H1 (cell line): ENCODE measurements around the gene CIT. TPM values are rescaled to one million over a fixed set of nuclear protein-coding genes. Genes with fewer than 3 reads are reported as not detected.
A peak's percentile ranks its signal among the peaks of the same experiment; 100 is the strongest.

ENCODE experiments used
- CTCF ChIA-PET: fragments of 300-600 bp; sonication (Branson Sonifier 250); formaldehyde crosslinking; loops from one replicate; lab custom pipeline; 2021; ENCODE audit not compliant: partially characterized antibody; lab: Charles Lee
- POLR2A ChIA-PET: fragments of 300-600 bp; sonication (Branson Sonifier 250); formaldehyde crosslinking; loops from one replicate; lab custom pipeline; 2021; ENCODE audit warnings: inconsistent platforms; ENCODE audit not compliant: partially characterized antibody; lab: Charles Lee
- DNase-seq, 2 experiments: peaks; one replicate each; pipeline versions ENCODE4 v3.0.0 to v3.0.0-alpha.2; 2010 to 2022; ENCODE audit warnings: low spot score in 2 of 2, low read depth in 1 of 2, mixed read lengths in 1 of 2
- FAIRE-seq: peaks from 2 replicates; lab custom pipeline; 2011; peaks lifted over from hg19 to GRCh38; lab: Jason Lieb, UNC
- H2AFZ ChIP-seq: 2 replicates; pipeline ENCODE4 v1.8.1; 2012; ENCODE audit warnings: low read length, inconsistent platforms
- H2AK5ac ChIP-seq: 2 replicates; pipeline ENCODE4 v1.6.1; 2013; ENCODE audit warnings: low read depth, low read length
- H2BK120ac ChIP-seq: replicated peaks from 2 replicates; pipeline ENCODE3; 2013; ENCODE audit warnings: low read depth, low read length, inconsistent platforms
- H2BK12ac ChIP-seq: 2 replicates; pipeline ENCODE4 v1.6.1; 2013; ENCODE audit warnings: low read depth, low read length
- H2BK15ac ChIP-seq: 2 replicates; pipeline ENCODE4 v1.6.1; 2013; ENCODE audit warnings: low read length
- H2BK20ac ChIP-seq: 2 replicates; pipeline ENCODE4 v1.6.1; 2013; ENCODE audit warnings: low read length
- H2BK5ac ChIP-seq: 2 replicates; pipeline ENCODE4 v1.6.1; 2013; ENCODE audit warnings: low read depth, low read length
- H3K14ac ChIP-seq: 2 replicates; pipeline ENCODE4 v1.6.1; 2013; ENCODE audit warnings: inconsistent platforms; ENCODE audit not compliant: insufficient read length
- H3K18ac ChIP-seq: 2 replicates; pipeline ENCODE4 v1.6.1; 2013; ENCODE audit warnings: low read length; ENCODE audit errors: extremely low read depth
- H3K23ac ChIP-seq: 2 replicates; pipeline ENCODE4 v1.6.1; 2013; ENCODE audit warnings: inconsistent platforms; ENCODE audit not compliant: insufficient read length
- H3K23me2 ChIP-seq: 2 replicates; pipeline ENCODE4 v1.6.1; 2013; ENCODE audit warnings: low read depth, low read length
- H3K27ac ChIP-seq: 2 replicates; pipeline ENCODE4 v1.6.1; 2011; ENCODE audit warnings: low read depth, low read length, inconsistent platforms
- H3K27me3 ChIP-seq, 4 experiments: replicated peaks in 1 of 4; 1 replicate in 1 of 4; 2 replicates in 3 of 4; pipeline versions ENCODE4 v1.6.1 to v1.8.1; 2011 to 2013; ENCODE audit warnings: low read length in 3 of 4, mild to moderate bottlenecking in 3 of 4, inconsistent platforms in 2 of 4, mixed read lengths in 2 of 4, moderate library complexity in 1 of 4; ENCODE audit not compliant: control insufficient read depth in 3 of 4, insufficient read depth in 3 of 4; ENCODE audit errors: extremely low read depth in 1 of 4
- H3K36me3 ChIP-seq, 4 experiments: 2 replicates each; pipeline versions ENCODE4 v1.6.1 to v1.8.1; 2011 to 2013; ENCODE audit warnings: mild to moderate bottlenecking in 4 of 4, low read length in 3 of 4, moderate library complexity in 2 of 4, control low read depth in 1 of 4, inconsistent platforms in 1 of 4; ENCODE audit not compliant: insufficient read depth in 4 of 4, control insufficient read depth in 2 of 4
- H3K4ac ChIP-seq: replicated peaks from 2 replicates; pipeline ENCODE3; 2013; ENCODE audit warnings: low read length, low read depth, mixed read lengths, inconsistent platforms; ENCODE audit not compliant: insufficient read length
- H3K4me1 ChIP-seq, 4 experiments: replicated peaks in 1 of 4; 1 replicate in 1 of 4; 2 replicates in 3 of 4; pipeline versions ENCODE4 v1.6.1 to v1.8.1; 2011 to 2013; ENCODE audit warnings: low read length in 3 of 4, inconsistent platforms in 2 of 4, mixed read lengths in 1 of 4; ENCODE audit not compliant: insufficient read depth in 4 of 4, control insufficient read depth in 3 of 4
- H3K4me2 ChIP-seq, 2 experiments: 2 replicates each; pipeline versions ENCODE4 v1.6.1 to v1.8.1; 2011 to 2013; ENCODE audit warnings: low read depth in 2 of 2, low read length in 2 of 2, control low read depth in 1 of 2, inconsistent platforms in 1 of 2, mild to moderate bottlenecking in 1 of 2; ENCODE audit not compliant: insufficient read depth in 1 of 2
- H3K4me3 ChIP-seq, 4 experiments: fragments of 200-600, 300-600 bp in 1 of 4; sonication (generic), shearing (Covaris generic), sonication (Bioruptor Twin) in 1 of 4; 2 replicates each; pipeline versions ENCODE4 v1.5.1 to v1.8.1; 2011 to 2016; ENCODE audit warnings: low read length in 4 of 4, low read depth in 3 of 4, control low read depth in 2 of 4, inconsistent platforms in 2 of 4, mild to moderate bottlenecking in 2 of 4, mixed read lengths in 1 of 4, moderate library complexity in 1 of 4; ENCODE audit not compliant: insufficient read depth in 2 of 4; ENCODE audit errors: extremely low read depth in 1 of 4
- H3K56ac ChIP-seq: replicated peaks from 2 replicates; pipeline ENCODE3; 2013; ENCODE audit warnings: low read depth, mild to moderate bottlenecking, mixed read lengths, low read length, inconsistent platforms; ENCODE audit not compliant: insufficient read length
- H3K79me1 ChIP-seq: 2 replicates; pipeline ENCODE4 v1.6.1; 2013; ENCODE audit warnings: low read depth, low read length, control low read depth
- H3K79me2 ChIP-seq, 2 experiments: 2 replicates each; pipeline versions ENCODE4 v1.6.1 to v1.8.1; 2012 to 2013; ENCODE audit warnings: low read length in 2 of 2, mild to moderate bottlenecking in 2 of 2, inconsistent platforms in 1 of 2; ENCODE audit not compliant: insufficient read depth in 2 of 2, control insufficient read depth in 1 of 2
- H3K9ac ChIP-seq, 4 experiments: replicated peaks in 1 of 4; 1 replicate in 1 of 4; 2 replicates in 3 of 4; pipeline versions ENCODE4 v1.6.1 to v1.8.1; 2011 to 2013; ENCODE audit warnings: low read depth in 3 of 4, low read length in 3 of 4, control low read depth in 2 of 4, mild to moderate bottlenecking in 2 of 4, moderate library complexity in 2 of 4, inconsistent platforms in 1 of 4; ENCODE audit errors: extremely low read depth in 1 of 4
- H3K9me3 ChIP-seq, 2 experiments: 2 replicates each; pipeline versions ENCODE4 v1.6.1 to v1.8.1; 2012 to 2013; ENCODE audit warnings: mild to moderate bottlenecking in 2 of 2, moderate library complexity in 2 of 2, control low read depth in 1 of 2, inconsistent platforms in 1 of 2, low read depth in 1 of 2, low read length in 1 of 2, mixed read lengths in 1 of 2; ENCODE audit not compliant: insufficient read depth in 2 of 2
- H4K20me1 ChIP-seq, 2 experiments: replicated peaks in 1 of 2; 2 replicates each; pipeline versions ENCODE3 to v1.8.1; 2011 to 2013; ENCODE audit warnings: inconsistent platforms in 2 of 2, low read length in 2 of 2, mild to moderate bottlenecking in 1 of 2; ENCODE audit not compliant: insufficient read depth in 2 of 2, control insufficient read depth in 1 of 2
- H4K5ac ChIP-seq: 2 replicates; pipeline ENCODE4 v1.6.1; 2013; ENCODE audit warnings: low read length, low read depth, mixed read lengths, inconsistent platforms; ENCODE audit not compliant: insufficient read length
- H4K8ac ChIP-seq: 2 replicates; pipeline ENCODE4 v1.8.0; 2013; ENCODE audit warnings: mild to moderate bottlenecking, moderate library complexity, low read length, inconsistent platforms; ENCODE audit not compliant: insufficient read depth; ENCODE audit errors: extremely low read depth
- H4K91ac ChIP-seq: replicated peaks from 2 replicates; pipeline ENCODE3; 2013; ENCODE audit warnings: low read length, mixed read lengths, inconsistent platforms; ENCODE audit not compliant: insufficient read length
- BACH1 ChIP-seq: IDR thresholded peaks from 2 replicates; pipeline ENCODE4 v1.6.1; 2012; ENCODE audit warnings: low read length, improper control_type of control experiment
- BCL11A ChIP-seq, 2 experiments: IDR thresholded peaks; one replicate each; pipeline ENCODE4 v1.6.1; 2011; ENCODE audit warnings: low read depth in 2 of 2, low read length in 2 of 2, mild to moderate bottlenecking in 2 of 2
- CBX8 ChIP-seq: fragments of 300-800, 300-1000 bp; sonication (generic); IDR thresholded peaks from 2 replicates; pipeline ENCODE4 v1.7.1; 2016; ENCODE audit warnings: low read depth, low read length, borderline replicate concordance
- CHD1 ChIP-seq: IDR thresholded peaks from 2 replicates; pipeline ENCODE4 v1.6.1; 2012; ENCODE audit warnings: low read depth, low read length, improper control_type of control experiment
- KDM1A ChIP-seq: fragments of 200-600, 300-600 bp; sonication (generic); IDR thresholded peaks from 2 replicates; pipeline ENCODE4 v1.7.1; 2016; ENCODE audit warnings: mild to moderate bottlenecking, low read length, borderline replicate concordance
- POLR2AphosphoS5 ChIP-seq: IDR thresholded peaks from 2 replicates; pipeline ENCODE4 v1.6.1; 2011; ENCODE audit warnings: low read depth, low read length
- RAD21 ChIP-seq, 2 experiments: IDR thresholded peaks in 1 of 2; conservative IDR thresholded peaks in 1 of 2; 2 replicates each; pipeline ENCODE4 v1.6.1; 2011; ENCODE audit warnings: low read depth in 2 of 2, low read length in 2 of 2, improper control_type of control experiment in 1 of 2, inconsistent platforms in 1 of 2, mild to moderate bottlenecking in 1 of 2, moderate library complexity in 1 of 2
- SIN3A ChIP-seq, 2 experiments: IDR thresholded peaks in 1 of 2; conservative IDR thresholded peaks in 1 of 2; 2 replicates each; pipeline ENCODE4 v1.6.1; 2011 to 2012; ENCODE audit warnings: low read length in 2 of 2, improper control_type of control experiment in 1 of 2, low read depth in 1 of 2, mild to moderate bottlenecking in 1 of 2
- USF2 ChIP-seq: IDR thresholded peaks from 2 replicates; pipeline ENCODE4 v1.6.1; 2011; ENCODE audit warnings: low read length, improper control_type of control experiment
- WGBS, 2 experiments: shearing (Covaris generic) in 1 of 2; methylation state at CpG; one replicate each; pipeline versions ENCODE4 v1.1.6 to v1.1.7; 2013 to 2015; ENCODE audit warnings: low lambda C conversion rate in 2 of 2, mixed read lengths in 2 of 2, inconsistent platforms in 1 of 2, low coverage in 1 of 2, missing lambda C conversion rate in 1 of 2; ENCODE audit not compliant: insufficient replicate concordance in 2 of 2, insufficient coverage in 1 of 2, insufficient read length in 1 of 2; ENCODE audit errors: extremely low coverage in 1 of 2, missing lambda C conversion rate in 1 of 2; 5-methylcytosine and 5-hydroxymethylcytosine counted together
- polyA plus RNA-seq, 7 experiments: library from polyadenylated mRNA; depleted of rRNA in 3 of 7; stranded (reverse) in 5 of 7; unstranded in 2 of 7; fragments of >200 nt in 5 of 7; fragments of 200-250 nt in 2 of 7; gene quantifications; 1 replicate in 5 of 7; 2 replicates in 1 of 7; 4 replicates in 1 of 7; pipeline versions ENCODE4 v1.2.1 to v1.2.3, GENCODE V29; 2011 to 2013; ENCODE audit warnings: missing spikeins in 2 of 7, mixed read lengths in 2 of 7
- total RNA-seq: library from RNA; stranded (reverse); fragmentation: NEBNext Ultra II Directional; extraction: Animal tissue kit (Norgen Biotek cat#: 25700); gene quantifications from 2 replicates; pipeline ENCODE4 v1.2.1, GENCODE V29; 2021

The CIT gene
- total and polyA plus RNA-seq, 2 of the 8 experiments (the other 6 are each of a cell fraction or from before 2014, with no cell fraction given) = 17.1 to 60.9 TPM

DNA sequence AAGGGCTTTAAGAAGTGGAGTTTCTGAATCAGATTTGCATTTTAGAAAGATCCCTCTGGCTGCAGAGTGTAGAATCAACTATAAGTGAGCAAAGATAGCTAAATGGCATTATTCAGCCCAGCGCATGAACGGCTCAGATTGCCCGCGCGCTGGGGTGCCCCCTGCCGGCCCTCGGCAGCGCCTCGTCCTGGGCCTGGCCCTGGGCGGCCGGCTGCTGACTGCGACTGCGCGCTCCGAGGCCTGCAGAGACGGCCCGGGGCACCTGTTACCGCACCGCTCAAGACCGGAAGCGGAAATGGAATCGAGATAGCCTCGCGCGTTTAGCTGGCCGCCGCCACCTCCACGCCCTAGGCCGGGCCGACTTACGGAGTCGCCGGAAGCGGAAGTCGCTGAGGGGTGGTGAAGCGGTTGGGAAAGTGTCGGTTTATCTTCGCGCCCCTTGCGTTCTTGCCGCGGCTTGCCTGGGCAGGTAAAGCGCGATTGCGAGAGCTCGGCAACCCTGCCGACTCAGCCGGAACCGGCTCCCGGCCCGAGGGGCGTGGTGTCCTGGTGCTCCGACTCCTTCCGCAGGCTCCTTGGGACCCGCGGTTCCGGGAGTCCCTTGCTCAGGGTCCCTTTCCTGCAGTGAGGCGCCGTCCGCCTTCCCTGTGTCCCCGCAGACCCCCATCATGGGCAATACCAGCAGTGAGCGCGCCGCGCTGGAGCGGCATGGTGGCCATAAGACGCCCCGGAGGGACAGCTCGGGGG, 209.4 kb downstream of the CIT start, which contains the start of gene PRKAB1:
Gene PRKAB1 (plus strand): TSS at position 557 of the 747 bp plus-strand sequence. CDS start 112 bp downstream, at position 669.
- POLR2A ChIA-PET = interaction anchor here (0.6 to 2.7 kb wide), 8 partner anchors 9 to 1292 kb away, joined by 3 to 14 read pairs (median 3); no protein-coding TSS in a partner anchor
- H3K56ac ChIP-seq = peak within 1 kb of the TSS; percentile 88
- no peak within 1 kb of the TSS for H3K23ac ChIP-seq
- H2AK5ac ChIP-seq = no peak within 1 kb of the TSS
- no peak within 1 kb of the TSS for H3K14ac ChIP-seq
- peak within 1 kb of the TSS; percentile 90 for H4K8ac ChIP-seq
- peak within 1 kb of the TSS; percentile 89 to 92 (median 91) for H3K4me3 ChIP-seq
- 1% methylated on average over 66 of the region's 69 CpGs; no CpG with 5 or more reads in 1 of the 2 experiments for WGBS, 2 experiments
- H2BK20ac ChIP-seq = no peak within 1 kb of the TSS
- no peaks in the 10 kb centered on the region for H3K9me3 ChIP-seq
- peak within 1 kb of the TSS; percentile 92 for H2AFZ ChIP-seq
- H3K27me3 ChIP-seq = no peaks in the 10 kb centered on the region
- peaks cover 0 to 5% (median 1%) of the 10 kb centered on the region in 4 experiments; a peak in 2 of 7 replicates for H3K4me1 ChIP-seq
- no peaks in the 10 kb centered on the region; the same call in 1 of the 2 replicates for H3K79me1 ChIP-seq
- peak within 1 kb of the TSS; percentile 56 for H3K18ac ChIP-seq
- H2BK120ac ChIP-seq = peak within 1 kb of the TSS; percentile 28
- peak within 1 kb of the TSS; percentile 62 for H4K91ac ChIP-seq
- no peak within 1 kb of the TSS for H2BK15ac ChIP-seq
- peak within 1 kb of the TSS; percentile 45 for H4K5ac ChIP-seq
- CTCF ChIA-PET = interaction anchor here (0.7 to 3.1 kb wide), 11 partner anchors 9 to 116 kb away, joined by 3 to 14 read pairs (median 4); no protein-coding TSS in a partner anchor
- H4K20me1 ChIP-seq = peaks cover 0 to 1% of the 10 kb centered on the region in 2 experiments
- H3K23me2 ChIP-seq = peaks cover 4% of the 10 kb centered on the region; the same call in 1 of the 2 replicates
- FAIRE-seq (no peak), DNase-seq (peak; percentile 93 to 97)
- peak within 1 kb of the TSS; percentile 84 for H2BK5ac ChIP-seq
- no peak within 1 kb of the TSS for H3K4ac ChIP-seq
- H3K79me2 ChIP-seq = peaks cover 0 to 29% of the 10 kb centered on the region in 2 experiments; a peak in 3 of 4 replicates
- H3K27ac ChIP-seq = peak within 1 kb of the TSS; percentile 84
- H2BK12ac ChIP-seq = no peak within 1 kb of the TSS
- peak within 1 kb of the TSS; percentile 76 to 89 (median 83) for H3K9ac ChIP-seq
- H3K4me2 ChIP-seq = peak within 1 kb of the TSS; percentile 72 to 75
- H3K36me3 ChIP-seq = peaks cover 3 to 26% (median 16%) of the 10 kb centered on the region in 4 experiments; a peak in 7 of 8 replicates
- TF ChIP-seq CBX8 (no peak), KDM1A (no peak), USF2 (no peak), POLR2AphosphoS5 (peak; percentile 69), CHD1 (no peak), SIN3A (conservative IDR thresholded peaks at IDR 0.05 in 1 of 2, IDR thresholded peaks at IDR 0.05 in 1 of 2; ENCODE audit: low read depth in 1 of 2, low read length in 2 of 2) (peak in 1 of 2 experiments; percentile 95; a peak in 2 of 4 replicates), RAD21 (IDR thresholded peaks at IDR 0.05 in 1 of 2, conservative IDR thresholded peaks at IDR 0.05 in 1 of 2; ENCODE audit: low read depth in 2 of 2, low read length in 2 of 2) (peak; percentile 37 to 55; a peak in 3 of 4 replicates), BCL11A (IDR thresholded peaks at IDR 0.05; ENCODE audit: low read depth in 2 of 2, low read length in 2 of 2) (no peak), BACH1 (peak; percentile 6; the same call in 1 of the 2 replicates)
